DOHH2 (cell line): ENCODE data around the gene RO60.

Experiments
- CTCF ChIP-seq: fragments of 200-600 bp; sonication (generic); IDR thresholded peaks from one replicate; pipeline ENCODE4 v1.5.1; 2014; ENCODE audit warnings: antibody characterized with exemption, mild to moderate bottlenecking, low read depth, low read length; ENCODE audit not compliant: poor library complexity, severe bottlenecking
- EZH2phosphoT487 ChIP-seq: fragments of 200-600 bp; sonication (generic); IDR thresholded peaks from 2 replicates; pipeline ENCODE4 v1.6.1; 2017; ENCODE audit warnings: borderline replicate concordance, mild to moderate bottlenecking, antibody characterized with exemption, low read length, moderate library complexity, mixed read lengths

GRCh38 chr1:193033610-193034009 lies 25.8 kb upstream of the RO60 start:
- TF ChIP-seq CTCF (no peak), EZH2phosphoT487 (no peak)
